ENCODE data around the gene RASSF8.

DNA sequence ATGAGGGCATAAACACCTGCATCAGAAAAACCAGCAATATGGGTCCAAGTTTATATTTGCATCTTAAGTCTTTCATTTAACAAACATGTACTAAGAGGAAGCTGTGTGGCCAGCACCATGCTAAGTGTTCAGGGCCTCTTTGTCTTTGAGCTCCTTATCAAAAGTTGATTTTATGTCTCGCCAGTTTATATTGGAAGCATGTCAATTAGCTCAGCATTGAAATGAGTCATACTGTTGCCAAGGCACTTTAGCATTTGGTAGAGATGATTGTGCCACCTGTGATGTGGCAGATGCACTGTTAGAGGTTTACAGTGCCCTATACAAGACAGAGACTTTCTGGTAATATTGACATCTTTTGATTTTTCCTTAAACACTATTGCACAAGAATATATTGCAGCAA is 97.9 kb downstream of the RASSF8 start:
- TF ChIP-seq, protein P1, sequence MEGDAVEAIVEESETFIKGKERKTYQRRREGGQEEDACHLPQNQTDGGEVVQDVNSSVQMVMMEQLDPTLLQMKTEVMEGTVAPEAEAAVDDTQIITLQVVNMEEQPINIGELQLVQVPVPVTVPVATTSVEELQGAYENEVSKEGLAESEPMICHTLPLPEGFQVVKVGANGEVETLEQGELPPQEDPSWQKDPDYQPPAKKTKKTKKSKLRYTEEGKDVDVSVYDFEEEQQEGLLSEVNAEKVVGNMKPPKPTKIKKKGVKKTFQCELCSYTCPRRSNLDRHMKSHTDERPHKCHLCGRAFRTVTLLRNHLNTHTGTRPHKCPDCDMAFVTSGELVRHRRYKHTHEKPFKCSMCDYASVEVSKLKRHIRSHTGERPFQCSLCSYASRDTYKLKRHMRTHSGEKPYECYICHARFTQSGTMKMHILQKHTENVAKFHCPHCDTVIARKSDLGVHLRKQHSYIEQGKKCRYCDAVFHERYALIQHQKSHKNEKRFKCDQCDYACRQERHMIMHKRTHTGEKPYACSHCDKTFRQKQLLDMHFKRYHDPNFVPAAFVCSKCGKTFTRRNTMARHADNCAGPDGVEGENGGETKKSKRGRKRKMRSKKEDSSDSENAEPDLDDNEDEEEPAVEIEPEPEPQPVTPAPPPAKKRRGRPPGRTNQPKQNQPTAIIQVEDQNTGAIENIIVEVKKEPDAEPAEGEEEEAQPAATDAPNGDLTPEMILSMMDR (IDR thresholded peaks at IDR 0.05): no peak
- no peak for TF ChIP-seq POLR2A (IDR thresholded peaks at IDR 0.05)

Data from esophagus squamous epithelium (tissue), 4 donors.